SHP77 (cell line): Measurements from ENCODE around the gene PURB.
A peak's percentile ranks its signal among the peaks of the same experiment; 100 is the strongest.
"Not testable (repeated sequence)": the region's sequence is repeated elsewhere in the genome, so short reads cannot be mapped to it uniquely, and the experiment has no call there.

Experiments used
- DNase-seq, 2 experiments: peaks; one replicate each; lab custom pipeline; 2025; lab: John Stamatoyannopoulos, UW

PURB gene

GRCh38 chr7:44885394-44886317 is at the start of gene PURB:
Gene PURB, minus strand, starts transcription at chr7:44885530. Its CDS starts 182 bp downstream, at chr7:44885348.
- DNase-seq, result peak; percentile 93 to 95

DNA sequence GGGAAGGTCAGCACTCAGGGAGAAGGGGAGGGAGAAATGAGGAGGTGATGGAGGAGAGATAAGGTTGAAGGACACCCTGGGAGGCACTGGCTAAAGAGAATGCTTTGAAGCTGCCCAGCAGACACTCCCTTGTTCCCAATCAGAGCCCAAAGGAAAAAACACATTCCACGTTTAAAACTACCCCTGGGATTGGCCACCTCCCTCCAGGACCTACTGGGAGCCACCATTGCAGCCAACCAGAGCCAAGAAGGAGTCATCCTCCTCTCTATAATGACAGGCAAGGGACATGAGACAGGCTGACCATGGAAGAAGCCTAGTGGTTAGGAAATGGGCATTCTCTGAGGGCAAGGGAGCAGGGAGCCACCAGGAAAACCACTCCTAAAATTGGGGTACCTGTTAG is 49.7 kb upstream of the PURB start:
- no peak for DNase-seq

GRCh38 chr7:44934510-44934909 is 49.2 kb upstream of the PURB start:
- DNase-seq, result not testable (repeated sequence)

- no peak for DNase-seq
Measured at GRCh38 chr7:44930921-44931320, 45.6 kb upstream of the PURB start.

GRCh38 chr7:44922351-44922694 is 37.0 kb upstream of the PURB start:
- no peak for DNase-seq

- DNase-seq, result peak; percentile 79 to 86
Measured at GRCh38 chr7:44921607-44922350, 36.4 kb upstream of the PURB start.

DNA sequence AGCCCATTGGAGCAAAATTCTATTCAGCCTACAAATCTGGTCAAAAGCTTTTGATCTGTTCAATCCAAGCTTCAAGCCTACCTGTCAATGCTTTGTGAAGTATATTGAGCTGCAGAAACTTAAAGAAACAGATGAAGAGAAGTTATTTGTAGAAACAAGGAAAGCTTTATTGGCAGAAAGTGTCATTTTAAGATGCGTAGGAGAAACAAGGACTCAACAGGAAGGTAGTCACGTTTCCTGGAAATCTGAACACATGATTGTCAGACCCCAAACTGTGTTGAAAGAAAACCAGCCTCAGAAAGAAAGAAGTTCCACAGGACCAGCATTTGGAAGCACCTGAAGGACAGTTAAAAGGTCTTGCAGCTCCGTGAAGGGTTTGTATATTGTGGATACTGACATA is 34.8 kb upstream of the PURB start:
- DNase-seq, result no peak

GRCh38 chr7:44918029-44918428 is 32.7 kb upstream of the PURB start:
- no peak for DNase-seq

DNA sequence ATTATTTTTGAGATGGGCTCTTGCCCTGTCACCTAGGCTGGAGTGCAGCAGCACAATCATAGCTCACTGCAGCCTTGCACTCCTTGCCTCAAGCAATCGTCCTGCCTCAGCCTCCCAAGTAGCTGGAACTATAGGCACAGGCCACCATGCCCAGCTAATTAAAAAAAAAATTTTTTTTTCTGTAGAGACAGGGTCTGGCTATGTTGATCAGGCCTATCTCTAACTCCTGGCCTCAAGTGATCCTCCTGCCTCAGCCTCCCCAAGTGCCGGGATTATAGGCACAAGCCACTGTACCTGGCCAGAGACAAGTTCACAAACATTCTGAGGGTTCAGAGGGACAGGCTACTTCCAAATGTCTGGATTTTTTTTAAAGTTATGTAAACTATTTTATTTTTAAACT is 32.1 kb upstream of the PURB start:
- DNase-seq, result no peak

GRCh38 chr7:44914992-44915607 is 29.8 kb upstream of the PURB start:
- peak in 1 of 2 experiments; percentile 16 for DNase-seq

GRCh38 chr7:44912775-44913347 is 27.5 kb upstream of the PURB start:
- peak in 1 of 2 experiments; percentile 25 for DNase-seq

GRCh38 chr7:44911911-44912310 is 26.6 kb upstream of the PURB start:
- no peak for DNase-seq

- no peak for DNase-seq
Measured at GRCh38 chr7:44909596-44910389, 24.5 kb upstream of the PURB start.

- no peak for DNase-seq
Measured at GRCh38 chr7:44906965-44907364, 21.6 kb upstream of the PURB start.

- no peak for DNase-seq
Measured at GRCh38 chr7:44905002-44905635, 19.8 kb upstream of the PURB start.

DNA sequence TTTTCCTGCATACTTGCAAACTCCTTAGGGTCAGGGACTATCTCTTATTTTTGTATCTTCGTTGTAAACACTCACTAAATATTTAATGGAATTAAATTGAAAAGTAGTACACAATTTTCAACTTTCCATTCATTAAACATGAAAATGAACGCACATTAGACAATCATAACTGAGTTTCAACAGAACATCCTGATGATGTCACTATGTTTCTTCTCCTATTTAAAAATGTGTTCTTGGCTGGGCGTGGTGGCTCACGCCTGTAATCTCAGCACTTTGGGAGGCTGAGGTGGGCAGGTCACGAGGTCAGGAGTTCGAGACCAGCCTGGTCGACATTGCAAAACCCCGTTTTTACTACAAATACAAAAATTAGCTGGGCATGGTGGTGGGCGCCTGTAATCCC is 14.1 kb upstream of the PURB start:
- DNase-seq, result no peak

- no peak for DNase-seq
Measured at GRCh38 chr7:44898039-44898438, 12.7 kb upstream of the PURB start.

DNA sequence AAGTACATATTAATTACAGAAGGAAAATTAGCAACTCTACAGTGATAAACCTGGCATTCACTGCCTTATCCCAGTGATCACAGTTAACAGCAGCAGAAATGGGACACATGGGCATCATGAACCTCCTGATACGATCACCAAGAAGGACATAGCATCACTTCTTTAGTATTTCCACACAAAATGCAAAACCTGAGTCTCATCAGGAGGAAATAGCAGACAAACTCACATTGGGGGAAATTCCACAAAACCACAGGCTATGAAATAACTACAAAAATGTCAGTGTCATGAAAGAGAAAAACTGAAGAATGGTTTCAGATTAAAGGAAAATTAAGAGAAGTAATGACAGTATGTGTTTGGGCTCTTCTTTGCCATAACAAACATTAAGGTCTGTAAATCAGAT is 12.0 kb upstream of the PURB start:
- DNase-seq, result no peak

DNA sequence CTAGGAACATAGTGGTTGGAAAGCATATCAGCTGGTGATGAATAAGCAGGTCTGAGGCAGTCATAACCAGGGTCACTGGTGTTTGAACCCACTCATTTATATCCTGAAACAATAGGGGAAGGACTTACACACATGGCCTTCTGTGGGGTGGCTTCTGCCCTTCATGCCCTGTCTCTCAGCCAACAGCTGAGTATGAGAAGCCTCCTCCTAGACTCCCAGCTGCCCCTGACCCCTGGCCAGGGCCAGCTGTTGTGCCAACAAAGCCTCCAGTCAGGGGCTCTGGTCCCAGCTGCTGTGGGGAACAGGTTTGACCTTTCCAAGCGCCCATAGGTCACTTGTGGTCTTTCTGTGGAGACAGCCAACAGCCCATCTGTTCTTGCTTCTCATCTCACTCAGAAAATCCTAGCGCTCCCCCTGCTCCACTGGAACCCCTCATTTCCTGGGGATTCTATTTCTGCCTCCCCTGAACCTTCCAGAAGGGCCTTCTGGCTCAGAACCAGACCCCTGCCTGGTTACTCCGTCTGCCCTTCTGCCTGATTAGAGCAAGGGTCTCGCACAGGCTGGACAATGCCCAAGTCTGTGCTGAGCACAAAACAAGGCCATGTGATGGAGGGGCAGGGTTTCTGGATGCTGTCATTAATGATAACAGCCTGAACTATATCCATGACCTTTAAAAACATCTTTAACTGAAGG is 9.7 kb upstream of the PURB start:
- DNase-seq, result no peak

DNA sequence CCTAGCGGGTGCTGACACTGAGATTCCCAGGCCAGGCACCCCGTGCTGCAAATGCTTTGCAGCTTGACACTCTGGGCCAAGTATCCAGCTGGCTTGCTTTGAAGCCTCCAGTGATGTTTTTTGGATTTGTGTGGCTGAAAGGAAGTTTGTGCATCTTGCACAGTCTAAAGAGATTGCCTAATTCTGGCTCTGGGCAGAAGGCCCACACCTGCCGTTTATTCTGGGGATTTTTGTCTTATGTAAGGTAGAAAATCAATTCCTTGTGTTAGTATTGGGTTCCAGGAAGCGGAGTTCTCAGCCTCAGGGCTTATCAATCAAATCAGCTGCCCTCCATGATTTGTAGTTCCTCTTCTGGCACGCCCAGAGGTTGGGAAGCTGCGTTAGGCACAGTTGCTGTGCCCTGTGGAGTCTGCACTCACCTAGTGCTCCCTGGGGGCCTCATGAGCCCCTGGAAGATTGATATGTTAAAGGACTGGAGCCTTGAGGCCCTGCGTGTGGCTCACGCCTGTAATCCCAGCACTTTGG is 8.4 kb upstream of the PURB start:
- DNase-seq, result no peak
